Neural cell (in vitro differentiated cells): ENCODE data around the gene GRID2IP. TPM values are rescaled to one million over a fixed set of nuclear protein-coding genes. Genes with fewer than 3 reads are reported as not detected.
"Not testable (repeated sequence)": the region's sequence is repeated elsewhere in the genome, so short reads cannot be mapped to it uniquely, and the experiment has no call there.

ENCODE experiments used
- H2AFZ ChIP-seq: fragments of 200-600, 300-800 bp; sonication (generic), shearing (Covaris generic); 2 replicates; pipeline ENCODE4 v1.6.0; 2014; ENCODE audit warnings: low read depth, mild to moderate bottlenecking, antibody characterized with exemption, low read length, moderate library complexity
- H3F3A ChIP-seq: fragments of 200-600 bp; shearing (Covaris generic); 2 replicates; pipeline ENCODE4 v1.6.1; 2016; ENCODE audit warnings: mild to moderate bottlenecking, moderate library complexity, mixed read lengths, antibody characterized with exemption, low read length; ENCODE audit not compliant: insufficient read depth, poor library complexity, severe bottlenecking
- H3K27ac ChIP-seq: fragments of 200-600, 300-800 bp; sonication (generic), shearing (Covaris generic); 2 replicates; pipeline ENCODE4 v1.5.1; 2014; ENCODE audit warnings: mild to moderate bottlenecking, low read length, moderate library complexity
- H3K27me3 ChIP-seq: fragments of 300-800, 200-600 bp; sonication (generic), shearing (Covaris generic); 2 replicates; pipeline ENCODE4 v1.6.0; 2014; ENCODE audit warnings: mild to moderate bottlenecking, low read depth, low read length, moderate library complexity; ENCODE audit not compliant: insufficient read depth
- H3K36me3 ChIP-seq: fragments of 300-800, 200-600 bp; sonication (generic), shearing (Covaris generic); 2 replicates; pipeline ENCODE4 v1.5.1; 2014; ENCODE audit warnings: mild to moderate bottlenecking, antibody characterized with exemption, low read length, moderate library complexity; ENCODE audit not compliant: insufficient read depth
- H3K4me2 ChIP-seq: fragments of 300-800, 200-600 bp; sonication (generic), shearing (Covaris generic); 2 replicates; pipeline ENCODE4 v1.6.0; 2014; ENCODE audit warnings: mild to moderate bottlenecking, low read length
- H3K4me3 ChIP-seq: fragments of 300-800, 200-600 bp; sonication (generic), shearing (Covaris generic); 2 replicates; pipeline ENCODE4 v1.5.1; 2014; ENCODE audit warnings: mild to moderate bottlenecking, low read length, moderate library complexity
- H3K79me2 ChIP-seq: fragments of 200-600 bp; shearing (Covaris generic); replicated peaks from 2 replicates; pipeline ENCODE4 v1.6.0; 2014; ENCODE audit warnings: mild to moderate bottlenecking, low read length, moderate library complexity; ENCODE audit not compliant: insufficient read depth
- H3K9ac ChIP-seq: fragments of 300-800, 200-600 bp; sonication (generic), shearing (Covaris generic); 2 replicates; pipeline ENCODE4 v1.6.1; 2016; ENCODE audit warnings: mild to moderate bottlenecking, low read length, mixed read lengths
- H3K9me2 ChIP-seq: fragments of 200-600 bp; shearing (Covaris generic); 2 replicates; pipeline ENCODE4 v1.6.1; 2016; ENCODE audit warnings: mild to moderate bottlenecking, low read length, mixed read lengths; ENCODE audit not compliant: insufficient read depth
- H3K9me3 ChIP-seq: fragments of 200-600, 300-800 bp; sonication (generic), shearing (Covaris generic); 2 replicates; pipeline ENCODE4 v1.6.1; 2016; ENCODE audit warnings: mild to moderate bottlenecking, mixed run types, low read length, moderate library complexity, mixed read lengths
- H4K20me1 ChIP-seq: fragments of 200-600 bp; shearing (Covaris generic); 2 replicates; pipeline ENCODE4 v1.6.1; 2016; ENCODE audit warnings: mild to moderate bottlenecking, mixed run types; ENCODE audit not compliant: insufficient read depth
- EP300 ChIP-seq: fragments of 450-650 bp; conservative IDR thresholded peaks from 2 replicates; pipeline ENCODE4 v1.6.1; 2014; ENCODE audit warnings: antibody characterized with exemption, mild to moderate bottlenecking, moderate library complexity; ENCODE audit not compliant: poor library complexity, severe bottlenecking
- MXI1 ChIP-seq: fragments of 450-650 bp; conservative IDR thresholded peaks from 2 replicates; pipeline ENCODE4 v1.6.1; 2014; ENCODE audit warnings: antibody characterized with exemption, mild to moderate bottlenecking; ENCODE audit not compliant: poor library complexity, severe bottlenecking
- POLR2AphosphoS5 ChIP-seq: IDR thresholded peaks from 2 replicates; pipeline ENCODE4 v1.6.1; 2012
- RAD21 ChIP-seq: fragments of 450-650 bp; conservative IDR thresholded peaks from 2 replicates; pipeline ENCODE4 v1.6.1; 2014; ENCODE audit warnings: antibody characterized with exemption, mild to moderate bottlenecking, moderate library complexity
- SMC3 ChIP-seq: fragments of 450-650 bp; conservative IDR thresholded peaks from 2 replicates; pipeline ENCODE4 v1.6.1; 2014; ENCODE audit warnings: antibody characterized with exemption, mild to moderate bottlenecking, moderate library complexity; ENCODE audit not compliant: poor library complexity
- TAF1 ChIP-seq: IDR thresholded peaks from 2 replicates; pipeline ENCODE4 v1.6.1; 2012; ENCODE audit warnings: low read depth
- polyA plus RNA-seq: library from polyadenylated mRNA; depleted of rRNA; stranded (reverse); fragments of >200 nt; gene quantifications from 2 replicates; pipeline ENCODE4 v1.2.3, GENCODE V29; 2014
- TF ChIP-seq, protein P1 (sequence below): fragments of 450-650 bp; IDR thresholded peaks from 2 replicates; pipeline ENCODE4 v1.5.1; 2014; ENCODE audit warnings: antibody characterized with exemption, mild to moderate bottlenecking, moderate library complexity; ENCODE audit not compliant: poor library complexity, severe bottlenecking
- TF ChIP-seq, protein P2 (sequence below): IDR thresholded peaks from 2 replicates; pipeline ENCODE4 v1.6.1; 2012; ENCODE audit warnings: borderline replicate concordance

Gene GRID2IP
- polyA plus RNA-seq, 1 donor from 2014 or later, result 0.32 TPM

DNA sequence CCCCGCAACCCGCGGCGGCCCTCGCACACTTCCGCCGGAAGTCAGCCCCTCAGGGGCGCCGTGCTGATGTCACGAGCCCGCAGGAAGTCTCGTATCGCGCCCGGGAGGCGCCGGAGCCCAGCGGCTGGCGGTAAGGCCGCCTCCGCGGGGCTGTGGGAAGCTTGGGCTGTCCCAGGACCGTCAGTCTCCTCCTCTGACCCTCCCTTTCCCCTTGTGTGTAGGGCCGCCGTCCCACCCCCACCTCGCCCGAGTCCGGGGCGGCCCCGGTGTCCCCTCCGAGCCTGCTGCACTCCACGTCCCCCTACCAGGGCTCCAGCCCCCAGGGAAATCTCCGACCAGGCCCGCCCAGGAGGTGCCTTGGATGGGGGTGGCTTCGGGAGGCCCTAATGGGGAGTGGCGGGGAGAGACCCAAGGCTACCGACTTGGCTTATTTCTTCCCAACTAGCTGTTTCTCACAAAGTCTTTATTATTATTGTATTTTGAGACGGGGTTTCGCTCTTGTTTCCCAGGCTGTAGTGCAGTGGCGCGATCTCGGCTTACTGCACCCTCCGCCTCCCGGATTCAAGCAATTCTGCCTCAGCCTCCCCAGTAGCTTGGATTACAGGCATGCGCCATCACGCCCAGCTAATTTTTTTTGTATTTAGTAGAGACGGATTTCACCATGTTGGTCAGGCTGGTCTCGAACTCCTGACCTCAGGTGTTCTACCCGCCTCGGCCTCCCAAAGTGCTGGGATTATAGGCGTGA lies 26.3 kb upstream of the GRID2IP start, which contains the start of gene ZDHHC4:
TSS of gene ZDHHC4 (plus strand) at position 86 of the 745 bp plus-strand sequence. CDS start 3,108 bp downstream, outside the sequence.
- Histone ChIP-seq H4K20me1 (no peaks in the 10 kb centered on the region), H3K9me3 (no peaks in the 10 kb centered on the region), H3K79me2 (no peaks in the 10 kb centered on the region), H3K4me3 (peak within 1 kb of the TSS; percentile 81), H3K27me3 (no peaks in the 10 kb centered on the region), H3K4me2 (peak within 1 kb of the TSS; percentile 39), H3K36me3 (no peaks in the 10 kb centered on the region), H3K27ac (peak within 1 kb of the TSS; percentile 76), H3K9me2 (no peaks in the 10 kb centered on the region), H3K9ac (peak within 1 kb of the TSS; percentile 89), H2AFZ (peak within 1 kb of the TSS; percentile 65), H3F3A (no peaks in the 10 kb centered on the region)
- TF ChIP-seq RAD21, result no peak
- peak; percentile 37 for TF ChIP-seq MXI1
- no peak for TF ChIP-seq TAF1
- no peak for TF ChIP-seq SMC3
- TF ChIP-seq EP300, result peak; percentile 57
- TF ChIP-seq, protein P1, sequence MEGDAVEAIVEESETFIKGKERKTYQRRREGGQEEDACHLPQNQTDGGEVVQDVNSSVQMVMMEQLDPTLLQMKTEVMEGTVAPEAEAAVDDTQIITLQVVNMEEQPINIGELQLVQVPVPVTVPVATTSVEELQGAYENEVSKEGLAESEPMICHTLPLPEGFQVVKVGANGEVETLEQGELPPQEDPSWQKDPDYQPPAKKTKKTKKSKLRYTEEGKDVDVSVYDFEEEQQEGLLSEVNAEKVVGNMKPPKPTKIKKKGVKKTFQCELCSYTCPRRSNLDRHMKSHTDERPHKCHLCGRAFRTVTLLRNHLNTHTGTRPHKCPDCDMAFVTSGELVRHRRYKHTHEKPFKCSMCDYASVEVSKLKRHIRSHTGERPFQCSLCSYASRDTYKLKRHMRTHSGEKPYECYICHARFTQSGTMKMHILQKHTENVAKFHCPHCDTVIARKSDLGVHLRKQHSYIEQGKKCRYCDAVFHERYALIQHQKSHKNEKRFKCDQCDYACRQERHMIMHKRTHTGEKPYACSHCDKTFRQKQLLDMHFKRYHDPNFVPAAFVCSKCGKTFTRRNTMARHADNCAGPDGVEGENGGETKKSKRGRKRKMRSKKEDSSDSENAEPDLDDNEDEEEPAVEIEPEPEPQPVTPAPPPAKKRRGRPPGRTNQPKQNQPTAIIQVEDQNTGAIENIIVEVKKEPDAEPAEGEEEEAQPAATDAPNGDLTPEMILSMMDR, result no peak
- peak; percentile 92 for TF ChIP-seq POLR2AphosphoS5
- TF ChIP-seq, protein P2, sequence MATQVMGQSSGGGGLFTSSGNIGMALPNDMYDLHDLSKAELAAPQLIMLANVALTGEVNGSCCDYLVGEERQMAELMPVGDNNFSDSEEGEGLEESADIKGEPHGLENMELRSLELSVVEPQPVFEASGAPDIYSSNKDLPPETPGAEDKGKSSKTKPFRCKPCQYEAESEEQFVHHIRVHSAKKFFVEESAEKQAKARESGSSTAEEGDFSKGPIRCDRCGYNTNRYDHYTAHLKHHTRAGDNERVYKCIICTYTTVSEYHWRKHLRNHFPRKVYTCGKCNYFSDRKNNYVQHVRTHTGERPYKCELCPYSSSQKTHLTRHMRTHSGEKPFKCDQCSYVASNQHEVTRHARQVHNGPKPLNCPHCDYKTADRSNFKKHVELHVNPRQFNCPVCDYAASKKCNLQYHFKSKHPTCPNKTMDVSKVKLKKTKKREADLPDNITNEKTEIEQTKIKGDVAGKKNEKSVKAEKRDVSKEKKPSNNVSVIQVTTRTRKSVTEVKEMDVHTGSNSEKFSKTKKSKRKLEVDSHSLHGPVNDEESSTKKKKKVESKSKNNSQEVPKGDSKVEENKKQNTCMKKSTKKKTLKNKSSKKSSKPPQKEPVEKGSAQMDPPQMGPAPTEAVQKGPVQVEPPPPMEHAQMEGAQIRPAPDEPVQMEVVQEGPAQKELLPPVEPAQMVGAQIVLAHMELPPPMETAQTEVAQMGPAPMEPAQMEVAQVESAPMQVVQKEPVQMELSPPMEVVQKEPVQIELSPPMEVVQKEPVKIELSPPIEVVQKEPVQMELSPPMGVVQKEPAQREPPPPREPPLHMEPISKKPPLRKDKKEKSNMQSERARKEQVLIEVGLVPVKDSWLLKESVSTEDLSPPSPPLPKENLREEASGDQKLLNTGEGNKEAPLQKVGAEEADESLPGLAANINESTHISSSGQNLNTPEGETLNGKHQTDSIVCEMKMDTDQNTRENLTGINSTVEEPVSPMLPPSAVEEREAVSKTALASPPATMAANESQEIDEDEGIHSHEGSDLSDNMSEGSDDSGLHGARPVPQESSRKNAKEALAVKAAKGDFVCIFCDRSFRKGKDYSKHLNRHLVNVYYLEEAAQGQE, result peak; percentile 51

DNA sequence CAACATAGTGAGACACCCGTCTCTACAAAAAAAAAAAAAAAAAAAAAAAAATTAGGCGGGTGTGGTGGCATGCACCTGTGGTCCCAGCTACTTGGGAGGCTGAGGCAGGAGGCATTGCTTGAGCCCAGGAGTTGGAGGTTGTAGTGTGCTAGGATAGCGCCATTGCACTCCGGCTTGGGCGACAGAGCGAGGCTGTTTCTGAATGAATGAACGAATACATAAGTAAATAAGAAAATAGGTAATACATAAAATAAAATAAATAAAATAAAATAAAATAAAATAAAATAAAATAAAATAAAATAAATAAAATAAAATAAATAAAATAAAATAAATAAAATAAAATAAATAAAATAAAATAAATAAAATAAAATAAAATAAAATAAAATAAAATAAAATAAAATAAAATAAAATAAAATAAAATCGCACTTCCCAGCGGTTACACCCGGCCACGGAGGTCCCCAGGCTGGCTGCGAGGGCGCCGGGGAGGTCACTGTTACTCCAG lies 25.7 kb upstream of the GRID2IP start:
- H3K27ac ChIP-seq, result peak overlapping the region; percentile 76

More for the DNA sequence above, 25.7 kb upstream of the GRID2IP start:
- not testable (repeated sequence) for H3K27me3 ChIP-seq, H4K20me1 ChIP-seq, H3F3A ChIP-seq, H3K9me2 ChIP-seq, H3K4me2 ChIP-seq, H3K9me3 ChIP-seq, H3K79me2 ChIP-seq, H3K36me3 ChIP-seq
- Histone ChIP-seq H2AFZ (peak overlapping the region; percentile 65), H3K4me3 (peak overlapping the region; percentile 81), H3K9ac (peak overlapping the region; percentile 89)
